SK-N-SH (cell line): ENCODE results near the gene SLC26A1. TPM values are rescaled to one million over a fixed set of nuclear protein-coding genes. Genes with fewer than 3 reads are reported as not detected.

Source experiments
- CTCF ChIA-PET: fragments of 300-600, 350-600 bp; formaldehyde crosslinking; extraction: SDS; loops from one replicate; lab custom pipeline; 2021; lab: Yijun Ruan, JAX
- POLR2A ChIA-PET: fragments of 350-600 bp; sonication (Branson Sonifier 250); formaldehyde crosslinking; extraction: SDS; loops from one replicate; lab custom pipeline; 2020; ENCODE audit warnings: antibody characterized with exemption, inconsistent platforms; lab: Yijun Ruan, JAX
- DNase-seq: peaks from one replicate; pipeline ENCODE4 v3.0.0; 2012
- H2AFZ ChIP-seq: fragments of 200-600 bp; sonication (generic); 2 replicates; pipeline ENCODE4 v1.8.1; 2016; ENCODE audit warnings: antibody characterized with exemption, mild to moderate bottlenecking, low read depth
- H3F3A ChIP-seq: fragments of 200-600 bp; sonication (generic); replicated peaks from 2 replicates; pipeline ENCODE3; 2016; ENCODE audit warnings: antibody characterized with exemption, mild to moderate bottlenecking; ENCODE audit not compliant: insufficient read depth
- H3K27ac ChIP-seq, 2 experiments: fragments of 200-500 bp in 1 of 2; fragments of 200-600 bp in 1 of 2; sonication (Bioruptor generic) in 1 of 2; sonication (generic), shearing (Covaris generic) in 1 of 2; 2 replicates each; pipeline versions ENCODE4 v1.5.1 to v1.6.1; 2014 to 2016; ENCODE audit warnings: low read depth in 2 of 2, inconsistent platforms in 1 of 2, low read length in 1 of 2, mild to moderate bottlenecking in 1 of 2, mixed read lengths in 1 of 2
- H3K27me3 ChIP-seq: fragments of 200-600 bp; sonication (generic), shearing (Covaris generic); 2 replicates; pipeline ENCODE4 v1.6.1; 2016; ENCODE audit warnings: mixed run types; ENCODE audit not compliant: insufficient read depth
- H3K36me3 ChIP-seq, 2 experiments: fragments of 200-500 bp in 1 of 2; fragments of 200-600 bp in 1 of 2; sonication (Bioruptor generic) in 1 of 2; sonication (generic) in 1 of 2; replicated peaks in 1 of 2; 2 replicates each; pipeline versions ENCODE3 to v1.5.1; 2014 to 2016; ENCODE audit warnings: low read length in 1 of 2, mild to moderate bottlenecking in 1 of 2; ENCODE audit not compliant: insufficient read depth in 2 of 2, control insufficient read depth in 1 of 2
- H3K4me1 ChIP-seq, 2 experiments: fragments of 200-500 bp in 1 of 2; fragments of 200-600 bp in 1 of 2; sonication (Bioruptor generic) in 1 of 2; sonication (generic), shearing (Covaris generic) in 1 of 2; 2 replicates each; pipeline versions ENCODE4 v1.5.1 to v1.6.1; 2014 to 2016; ENCODE audit warnings: low read depth in 1 of 2, low read length in 1 of 2, mixed run types in 1 of 2; ENCODE audit not compliant: insufficient read depth in 2 of 2, control insufficient read depth in 1 of 2
- H3K4me2 ChIP-seq: fragments of 200-600 bp; sonication (generic), shearing (Covaris generic); 2 replicates; pipeline ENCODE4 v1.6.1; 2017; ENCODE audit warnings: mixed run types
- H3K4me3 ChIP-seq, 2 experiments: fragments of 200-500 bp in 1 of 2; fragments of 200-600 bp in 1 of 2; sonication (Bioruptor generic) in 1 of 2; sonication (generic), shearing (Covaris generic) in 1 of 2; 2 replicates each; pipeline versions ENCODE4 v1.5.1 to v1.8.1; 2014 to 2016; ENCODE audit warnings: low read depth in 2 of 2, inconsistent platforms in 1 of 2, low read length in 1 of 2, mild to moderate bottlenecking in 1 of 2, mixed read lengths in 1 of 2, moderate library complexity in 1 of 2
- H3K79me2 ChIP-seq: fragments of 200-600 bp; sonication (generic); 2 replicates; pipeline ENCODE4 v1.8.1; 2017; ENCODE audit warnings: mild to moderate bottlenecking; ENCODE audit not compliant: insufficient read depth
- H3K9ac ChIP-seq: fragments of 200-600 bp; sonication (generic); 2 replicates; pipeline ENCODE4 v1.6.1; 2017; ENCODE audit warnings: mixed run types
- H3K9me2 ChIP-seq: fragments of 200-600 bp; sonication (generic); 2 replicates; pipeline ENCODE4 v1.6.1; 2017; ENCODE audit warnings: mixed run types
- H3K9me3 ChIP-seq: fragments of 200-600 bp; sonication (generic); 2 replicates; pipeline ENCODE4 v1.6.1; 2017; ENCODE audit warnings: mixed run types, mild to moderate bottlenecking, moderate library complexity
- H4K20me1 ChIP-seq: fragments of 200-600 bp; sonication (generic); 2 replicates; pipeline ENCODE4 v1.6.1; 2017; ENCODE audit warnings: mild to moderate bottlenecking, mixed run types; ENCODE audit not compliant: insufficient read depth
- ELF1 ChIP-seq: IDR thresholded peaks from 2 replicates; pipeline ENCODE4 v1.4.0; 2012
- FOSL2 ChIP-seq: IDR thresholded peaks from 2 replicates; pipeline ENCODE4 v1.4.0; 2012; ENCODE audit warnings: low read depth, mild to moderate bottlenecking, moderate library complexity, borderline replicate concordance
- FOXM1 ChIP-seq: IDR thresholded peaks from 2 replicates; pipeline ENCODE4 v1.4.0; 2012; ENCODE audit warnings: low read depth, mild to moderate bottlenecking
- GATA2 ChIP-seq: sonication (generic); formaldehyde crosslinking; IDR thresholded peaks from 2 replicates; pipeline ENCODE4 v1.5.0; 2020; ENCODE audit warnings: mild to moderate bottlenecking, missing genetic modification reagents
- JUND ChIP-seq: IDR thresholded peaks from 2 replicates; pipeline ENCODE4 v1.4.0; 2012
- MXI1 ChIP-seq: IDR thresholded peaks from 2 replicates; pipeline ENCODE4 v1.6.1; 2012; ENCODE audit warnings: mild to moderate bottlenecking, low read depth, low read length, improper control_type of control experiment
- NRF1 ChIP-seq: IDR thresholded peaks from 2 replicates; pipeline ENCODE4 v1.6.1; 2012; ENCODE audit warnings: low read depth, mild to moderate bottlenecking, low read length
- RXRA ChIP-seq: IDR thresholded peaks from 2 replicates; pipeline ENCODE4 v1.4.0; 2012; ENCODE audit warnings: low read depth, mild to moderate bottlenecking, borderline replicate concordance
- SIN3A ChIP-seq: IDR thresholded peaks from 2 replicates; pipeline ENCODE4 v1.6.1; 2012; ENCODE audit warnings: low read depth, mild to moderate bottlenecking, low read length, moderate library complexity, borderline replicate concordance
- TAF1 ChIP-seq: IDR thresholded peaks from 2 replicates; pipeline ENCODE4 v1.6.1; 2012; ENCODE audit warnings: low read depth, mild to moderate bottlenecking, low read length, moderate library complexity, borderline replicate concordance
- WGBS: methylation state at CpG from one replicate; pipeline ENCODE4 v1.1.6; 2017; ENCODE audit warnings: low lambda C conversion rate; 5-methylcytosine and 5-hydroxymethylcytosine counted together
- polyA plus RNA-seq, 3 experiments: library from polyadenylated mRNA; depleted of rRNA; stranded (reverse); fragments of >200 nt; gene quantifications; 2 replicates each; pipeline ENCODE4 v1.2.3, GENCODE V29; 2012

Gene SLC26A1
- polyA plus RNA-seq, 1 of the 3 experiments (the other 2 are of a cell fraction): 0.05 TPM

GRCh38 chr4:1039493-1040343 lies 46.5 kb upstream of the SLC26A1 start (continued):
- TF ChIP-seq MXI1 (no peak), TAF1 (no peak), RXRA (no peak), FOXM1 (no peak)
- TF ChIP-seq, all 33 proteins: peak for 0

- no peak for DNase-seq
- Histone ChIP-seq H3K4me1 (peaks cover 3 to 14% of the 10 kb centered on the region in 2 experiments; a peak in 2 of 4 replicates), H3K9me2 (no peaks in the 10 kb centered on the region), H2AFZ (no peak overlapping the region), H3K4me2 (no peak overlapping the region), H3F3A (peaks cover 3% of the 10 kb centered on the region), H3K79me2 (no peaks in the 10 kb centered on the region), H3K9ac (no peak overlapping the region), H3K27ac (no peak overlapping the region), H3K4me3 (no peak overlapping the region), H4K20me1 (no peaks in the 10 kb centered on the region), H3K9me3 (no peaks in the 10 kb centered on the region), H3K36me3 (no peaks in the 10 kb centered on the region), H3K27me3 (no peaks in the 10 kb centered on the region)
- ChIA-PET POLR2A (no interaction called here), CTCF (no interaction called here)
- WGBS: 88% methylated on average over 7 of the region's 16 CpGs
- TF ChIP-seq FOSL2: no peak
- no peak for TF ChIP-seq NRF1
- TF ChIP-seq JUND: no peak
- no peak for TF ChIP-seq SIN3A
- no peak for TF ChIP-seq MXI1
- no peak for TF ChIP-seq ELF1
Measured at GRCh38 chr4:1038948-1039492, 45.8 kb upstream of the SLC26A1 start.

GRCh38 chr4:1036976-1037810 lies 44.0 kb upstream of the SLC26A1 start:
- 90% methylated on average over 11 of the region's 26 CpGs for WGBS

More at GRCh38 chr4:1036976-1037810, 44.0 kb upstream of the SLC26A1 start:
- H3K27me3 ChIP-seq: peaks cover 2% of the 10 kb centered on the region; the same call in 1 of the 2 replicates
- ChIA-PET POLR2A (no interaction called here), CTCF (no interaction called here)
- H3K4me2 ChIP-seq: no peak overlapping the region
- H3K36me3 ChIP-seq: no peaks in the 10 kb centered on the region
- no peak overlapping the region for H3K27ac ChIP-seq
- no peaks in the 10 kb centered on the region for H4K20me1 ChIP-seq
- no peaks in the 10 kb centered on the region for H3K79me2 ChIP-seq
- TF ChIP-seq GATA2 (CRISPR knock-in tag) (no peak), RXRA (no peak)
- no peak overlapping the region for H3K4me3 ChIP-seq
- no peaks in the 10 kb centered on the region for H3K9me3 ChIP-seq
- H3K9me2 ChIP-seq: no peaks in the 10 kb centered on the region
- H3F3A ChIP-seq: peaks cover 3% of the 10 kb centered on the region
- no peak overlapping the region for H2AFZ ChIP-seq
- H3K4me1 ChIP-seq: peaks cover 0 to 8% of the 10 kb centered on the region in 2 experiments; a peak in 2 of 4 replicates
- DNase-seq: no peak
- H3K9ac ChIP-seq: no peak overlapping the region
